Activated CD8-positive, alpha-beta T cell treated with anti-CD3 and anti-CD28 coated beads, Interleukin-2, amount 10 ng/mL, durations not matched to agents 7 days and 5 days (primary cell): ENCODE results near the gene TMEM18. TPM values are rescaled to one million over a fixed set of nuclear protein-coding genes. Genes with fewer than 3 reads are reported as not detected.

Experiments
- ATAC-seq: fragments of 150-1000 bp; cut with Tn5 transposase; one replicate; pipeline ENCODE4 v1.10.0; 2021; ENCODE audit warnings: moderate library complexity
- CTCF ChIA-PET: fragments of 350-600 bp; sonication (Branson Sonifier 250); formaldehyde crosslinking; loops from one replicate; lab custom pipeline; 2021; ENCODE audit warnings: antibody characterized with exemption; lab: Charles Lee
- POLR2A ChIA-PET: fragments of 350-600 bp; sonication (Branson Sonifier 250); formaldehyde crosslinking; loops from one replicate; lab custom pipeline; 2021; ENCODE audit warnings: antibody characterized with exemption; lab: Charles Lee
- DNase-seq: peaks from one replicate; pipeline ENCODE4 v3.0.0-alpha.2; 2020
- H3K27ac Mint-ChIP-seq: one replicate; pipeline ENCODE4 v1.8.0; 2021; ENCODE audit warnings: mild to moderate bottlenecking, mixed read lengths
- H3K27me3 Mint-ChIP-seq: one replicate; pipeline ENCODE4 v1.8.0; 2021; ENCODE audit warnings: low read depth, mixed read lengths
- H3K36me3 Mint-ChIP-seq: one replicate; pipeline ENCODE4 v1.8.0; 2021; ENCODE audit warnings: low read depth, mixed read lengths
- H3K4me1 Mint-ChIP-seq: one replicate; pipeline ENCODE4 v1.8.0; 2021; ENCODE audit warnings: low read depth, mixed read lengths
- H3K4me3 Mint-ChIP-seq: one replicate; pipeline ENCODE4 v1.8.0; 2021; ENCODE audit warnings: mild to moderate bottlenecking, mixed read lengths
- H3K9me3 Mint-ChIP-seq: one replicate; pipeline ENCODE4 v1.8.0; 2022; ENCODE audit warnings: mixed read lengths; ENCODE audit not compliant: insufficient read depth
- total RNA-seq, 2 experiments: library from RNA; stranded (reverse); gene quantifications; one replicate each; pipeline ENCODE4 v1.2.3, GENCODE V29; 2021

The TMEM18 gene
- total RNA-seq, 2 experiments from 2014 or later = 31.1 to 32.0 TPM

DNA sequence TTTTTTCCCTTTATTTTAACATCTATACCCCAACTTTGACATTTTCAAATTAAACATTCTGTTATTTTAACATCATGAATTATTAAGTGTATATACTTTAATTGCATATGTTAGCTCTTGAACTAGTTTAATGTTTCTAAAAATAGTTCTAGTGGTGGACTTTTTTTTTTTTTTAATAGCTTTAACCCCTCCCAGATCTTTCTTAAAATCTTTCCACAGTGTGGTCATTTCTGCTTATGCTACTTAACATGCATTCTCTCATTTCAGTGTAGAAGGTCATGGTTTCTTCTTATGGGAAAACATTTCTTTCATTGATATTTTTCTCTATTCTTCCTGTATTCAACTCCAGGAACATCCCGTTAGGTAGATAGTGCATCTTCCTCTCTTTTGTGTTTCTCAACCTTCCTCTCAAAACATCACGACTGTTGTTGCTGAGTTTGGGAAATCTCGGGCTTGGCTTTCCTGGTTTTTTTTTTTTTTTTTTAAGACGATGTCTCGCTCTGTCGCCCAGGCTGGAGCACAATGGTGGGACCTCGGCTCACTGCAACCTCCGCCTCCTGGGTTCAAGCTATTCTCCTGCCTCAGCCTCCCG lies 849 bp upstream of the TMEM18 start:
- ChIA-PET CTCF (interaction anchor here (1.5 kb wide), 1 partner anchor 9 kb away, joined by 4 read pairs; no protein-coding TSS in a partner anchor), POLR2A (interaction anchor here (1.1 to 1.7 kb wide), 2 partner anchors 12 to 21 kb away, joined by 3 to 5 read pairs; no protein-coding TSS in a partner anchor)
- ATAC-seq (no peak), DNase-seq (no peak)
- H3K36me3 Mint-ChIP-seq = peaks cover 61% of the 10 kb centered on the region
- peaks cover 6% of the 10 kb centered on the region for H3K9me3 Mint-ChIP-seq
- H3K4me1 Mint-ChIP-seq = peaks cover 40% of the 10 kb centered on the region
- H3K27ac Mint-ChIP-seq = peak overlapping the region; percentile 99
- peak overlapping the region; percentile 96 for H3K4me3 Mint-ChIP-seq
- no peaks in the 10 kb centered on the region for H3K27me3 Mint-ChIP-seq

DNA sequence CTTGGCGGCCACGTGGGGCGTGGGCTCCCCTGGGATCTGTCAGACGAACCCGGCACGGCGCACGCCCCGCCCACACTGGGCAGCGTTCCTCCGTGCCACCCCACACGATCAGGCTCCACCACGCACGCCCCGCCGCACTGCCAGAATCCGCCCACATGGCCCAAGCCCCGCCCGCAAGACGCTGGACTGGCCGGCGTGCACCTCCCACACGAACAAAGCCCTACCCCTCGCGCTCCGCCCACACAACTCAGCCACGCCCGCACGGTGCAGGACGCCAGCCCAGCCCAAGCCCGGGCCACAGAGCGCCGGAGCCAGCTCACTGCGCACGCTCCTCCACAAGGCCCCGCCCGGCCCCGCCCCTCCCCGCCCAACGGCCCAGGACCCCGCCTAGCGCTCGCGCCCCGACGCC lies 555 bp downstream of the TMEM18 start:
- CTCF ChIA-PET = interaction anchor here (1.7 kb wide), 1 partner anchor 10 kb away, joined by 4 read pairs; no protein-coding TSS in a partner anchor
- peak; percentile 88 for ATAC-seq
- Mint-ChIP-seq H3K4me3 (peak overlapping the region; percentile 92), H3K9me3 (no peaks in the 10 kb centered on the region), H3K27ac (peak overlapping the region; percentile 88), H3K36me3 (peaks cover 55% of the 10 kb centered on the region), H3K4me1 (peaks cover 42% of the 10 kb centered on the region), H3K27me3 (no peaks in the 10 kb centered on the region)
- peak; percentile 97 for DNase-seq
- POLR2A ChIA-PET = interaction anchor here (0.5 to 1.7 kb wide), 4 partner anchors 10 to 298 kb away, joined by 3 to 5 read pairs (median 4); no protein-coding TSS in a partner anchor

DNA sequence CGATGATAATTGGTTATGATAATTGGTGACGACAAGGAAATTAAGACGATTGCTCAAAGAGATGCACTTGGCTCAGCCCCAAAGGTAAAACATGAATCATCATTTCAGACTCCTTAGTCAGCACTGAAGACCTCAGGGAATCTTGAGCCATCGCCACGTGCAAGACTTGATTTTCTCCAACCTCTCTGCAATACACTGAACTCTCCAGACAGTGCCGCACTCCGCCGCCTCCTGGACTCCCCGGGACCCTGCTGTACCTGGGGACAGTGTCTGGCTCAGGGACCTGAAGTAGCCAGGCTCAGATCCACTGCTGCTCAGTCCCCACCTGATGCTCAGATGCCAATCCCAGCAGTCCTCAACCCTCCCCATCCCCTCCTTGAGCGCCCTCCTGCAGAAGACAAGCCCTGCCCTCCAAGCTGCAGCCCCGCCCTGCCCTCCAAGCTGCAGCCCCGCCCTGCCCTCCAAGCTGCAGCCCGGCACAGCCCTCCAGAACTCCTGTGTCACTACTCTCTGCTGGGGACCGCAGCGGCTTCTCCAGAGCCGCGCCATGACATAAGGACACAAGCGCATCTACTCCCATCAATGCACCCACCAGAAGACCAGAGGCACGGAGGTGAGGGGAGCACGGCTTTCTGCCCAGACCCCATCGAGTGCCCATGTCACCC lies 1.1 kb downstream of the TMEM18 start:
- POLR2A ChIA-PET = interaction anchor here (0.5 to 1.2 kb wide), 2 partner anchors 56 to 298 kb away, joined by 3 to 5 read pairs; no protein-coding TSS in a partner anchor
- no peaks in the 10 kb centered on the region for H3K27me3 Mint-ChIP-seq

DNA sequence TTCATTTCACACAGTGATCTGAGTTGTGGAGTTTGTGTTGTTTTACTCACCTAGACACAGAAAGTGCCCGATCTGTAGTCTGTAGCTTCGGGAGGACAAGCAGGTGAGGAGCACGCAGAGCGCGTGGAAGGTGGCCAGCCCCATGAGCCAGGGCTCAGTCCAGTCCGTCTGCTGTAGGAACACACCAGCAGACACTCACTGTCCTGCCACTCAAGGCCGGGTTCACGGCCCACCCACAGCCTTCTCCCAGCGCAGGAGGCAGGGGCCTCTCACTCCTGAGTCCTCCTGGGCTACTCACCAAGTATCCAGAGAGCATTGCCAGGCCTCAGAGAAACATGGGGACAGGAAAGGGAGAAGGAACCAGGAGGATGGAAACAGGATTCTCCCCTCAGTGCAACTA lies 1.7 kb downstream of the TMEM18 start:
- Mint-ChIP-seq H3K4me3 (peak overlapping the region; percentile 92), H3K9me3 (no peaks in the 10 kb centered on the region), H3K36me3 (peaks cover 55% of the 10 kb centered on the region), H3K4me1 (peaks cover 42% of the 10 kb centered on the region), H3K27me3 (no peaks in the 10 kb centered on the region), H3K27ac (peak overlapping the region; percentile 88)
- no peak for DNase-seq
- no peak for ATAC-seq
- ChIA-PET CTCF (no interaction called here), POLR2A (no interaction called here)

More for the DNA sequence above, 1.1 kb downstream of the TMEM18 start:
- Mint-ChIP-seq H3K36me3 (peaks cover 51% of the 10 kb centered on the region), H3K4me1 (peaks cover 42% of the 10 kb centered on the region), H3K27ac (peak overlapping the region; percentile 88), H3K9me3 (no peaks in the 10 kb centered on the region), H3K4me3 (peak overlapping the region; percentile 92)
- peak; percentile 35 for ATAC-seq
- CTCF ChIA-PET = interaction anchor here (1.7 kb wide), 1 partner anchor 9 kb away, joined by 4 read pairs; no protein-coding TSS in a partner anchor
- DNase-seq = peak; percentile 65

DNA sequence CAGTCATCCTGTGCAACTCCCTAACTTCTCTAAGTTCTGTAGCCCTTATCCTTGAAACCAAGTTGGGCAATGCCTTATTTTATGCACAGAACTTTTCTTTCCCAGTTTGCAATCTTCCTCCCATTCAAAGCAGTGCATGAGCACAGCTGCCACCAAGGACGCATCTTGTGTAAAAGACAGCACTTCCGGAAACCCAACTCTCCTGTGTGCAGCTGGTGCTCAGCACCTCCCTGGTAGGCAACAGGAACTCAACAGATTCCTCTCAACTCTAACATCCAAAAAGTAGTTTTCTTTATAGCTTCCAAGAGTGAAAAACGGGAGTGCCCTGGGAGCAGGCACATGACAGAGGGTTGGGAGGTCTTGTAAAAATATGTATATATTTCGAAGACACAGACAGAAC lies 2.2 kb downstream of the TMEM18 start:
- DNase-seq (no peak), ATAC-seq (no peak)
- H3K4me3 Mint-ChIP-seq = peak overlapping the region; percentile 92
- H3K36me3 Mint-ChIP-seq = peaks cover 58% of the 10 kb centered on the region
- CTCF ChIA-PET = no interaction called here
- no peaks in the 10 kb centered on the region for H3K9me3 Mint-ChIP-seq
- H3K27ac Mint-ChIP-seq = peak overlapping the region; percentile 9
- no peaks in the 10 kb centered on the region for H3K27me3 Mint-ChIP-seq
- POLR2A ChIA-PET = no interaction called here
- peaks cover 42% of the 10 kb centered on the region for H3K4me1 Mint-ChIP-seq

DNA sequence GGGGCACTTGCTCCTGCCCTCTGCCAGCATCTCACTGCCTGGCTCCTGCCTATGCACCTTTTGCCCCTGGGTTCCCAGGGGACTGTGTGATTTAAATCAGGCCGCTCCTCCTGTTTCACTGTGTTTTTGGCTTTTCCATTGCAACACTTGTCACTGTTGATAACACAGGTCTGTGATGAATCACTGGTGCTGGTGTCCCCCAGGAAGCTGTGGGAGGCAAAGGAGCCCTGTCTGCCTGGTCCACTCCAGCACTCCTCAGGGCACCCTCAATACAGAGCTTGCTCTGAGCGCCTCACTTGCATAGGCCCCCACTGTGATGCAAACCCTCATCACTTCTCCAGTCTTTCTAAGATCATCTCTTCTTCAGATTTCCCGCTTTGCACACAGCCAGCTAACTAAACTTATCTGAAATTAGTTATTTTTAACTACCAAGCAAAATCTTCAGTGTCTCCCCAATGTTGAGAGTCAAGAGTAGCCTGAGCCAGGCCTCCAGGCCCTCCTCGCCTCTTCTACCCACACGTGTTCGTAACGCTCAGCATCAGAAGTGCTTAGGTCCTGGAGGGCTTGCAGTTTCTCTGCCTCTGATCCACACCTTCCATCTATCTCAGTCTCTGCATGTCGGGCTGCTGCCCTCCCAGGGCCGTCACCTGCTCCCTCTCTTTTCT lies 2.8 kb downstream of the TMEM18 start:
- CTCF ChIA-PET = no interaction called here
- Mint-ChIP-seq H3K36me3 (peaks cover 61% of the 10 kb centered on the region), H3K4me3 (no peak overlapping the region)

DNA sequence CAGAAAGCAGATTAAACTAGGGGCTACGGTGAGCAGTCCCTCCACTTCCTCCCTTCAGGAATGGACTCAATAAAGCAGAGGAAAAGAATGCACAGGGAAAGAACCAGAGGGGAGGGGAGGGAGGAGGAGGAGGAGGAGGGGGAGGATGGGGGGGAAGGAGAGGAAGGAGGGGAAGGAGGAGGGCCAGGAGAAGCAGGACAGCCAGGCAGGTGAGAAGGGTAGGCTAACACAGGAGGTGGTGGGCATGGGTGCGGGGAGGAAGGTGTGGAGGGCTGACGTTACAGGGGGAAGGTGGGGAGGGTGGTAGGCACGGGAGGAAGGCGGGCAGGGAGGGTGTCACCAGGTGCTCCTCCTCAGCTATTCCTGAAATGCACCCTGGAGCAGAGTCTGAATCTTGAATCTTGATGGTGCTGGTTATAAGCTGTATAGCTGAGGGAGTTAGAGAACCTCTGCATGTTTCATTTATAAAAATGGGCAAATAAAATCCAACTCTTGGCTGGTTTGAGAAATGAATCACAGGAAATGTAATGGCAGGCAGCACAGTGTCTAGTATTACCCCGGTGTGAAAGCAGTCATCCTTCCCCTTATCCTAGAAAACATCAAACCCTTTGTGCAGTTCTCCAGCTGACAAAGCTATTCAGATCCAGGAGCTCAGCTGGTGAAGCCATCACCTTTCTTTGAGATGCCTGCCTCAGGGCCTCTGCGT lies 3.4 kb downstream of the TMEM18 start:
- ATAC-seq (no peak), DNase-seq (peak; percentile 16)
- Mint-ChIP-seq H3K27ac (no peak overlapping the region), H3K36me3 (peaks cover 62% of the 10 kb centered on the region), H3K27me3 (no peaks in the 10 kb centered on the region), H3K9me3 (no peaks in the 10 kb centered on the region), H3K4me3 (no peak overlapping the region), H3K4me1 (peaks cover 38% of the 10 kb centered on the region)
- CTCF ChIA-PET = no interaction called here
- POLR2A ChIA-PET = interaction anchor here (0.9 kb wide), 1 partner anchor 408 kb away, joined by 3 read pairs; no protein-coding TSS in a partner anchor

More for the DNA sequence above, 2.8 kb downstream of the TMEM18 start:
- no peak overlapping the region for H3K27ac Mint-ChIP-seq
- POLR2A ChIA-PET = no interaction called here
- no peaks in the 10 kb centered on the region for H3K27me3 Mint-ChIP-seq
- DNase-seq = no peak
- H3K4me1 Mint-ChIP-seq = peaks cover 42% of the 10 kb centered on the region
- H3K9me3 Mint-ChIP-seq = no peaks in the 10 kb centered on the region
- ATAC-seq = no peak

DNA sequence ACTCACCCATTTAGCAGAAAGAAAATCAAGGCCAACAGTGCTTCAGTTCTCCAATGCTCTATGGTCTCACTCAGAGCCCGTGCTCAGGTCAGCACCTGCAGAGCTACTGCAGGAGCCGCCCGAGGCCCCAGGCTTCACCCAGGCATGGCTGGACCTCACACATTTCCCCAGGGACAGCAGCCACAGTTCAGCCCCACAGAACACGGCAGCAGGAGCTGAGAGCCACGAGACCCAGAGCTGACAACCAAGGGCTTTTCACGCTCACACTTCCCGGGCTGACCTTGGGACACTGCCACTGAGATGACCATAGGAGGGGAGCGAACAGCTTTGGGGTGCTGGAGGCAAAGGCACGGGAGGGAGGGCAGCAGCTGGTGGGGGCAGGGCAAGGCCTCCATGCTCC lies 4.2 kb downstream of the TMEM18 start:
- Mint-ChIP-seq H3K9me3 (peaks cover 1% of the 10 kb centered on the region), H3K27ac (no peak overlapping the region), H3K4me1 (peaks cover 35% of the 10 kb centered on the region), H3K4me3 (no peak overlapping the region), H3K27me3 (no peaks in the 10 kb centered on the region), H3K36me3 (peaks cover 68% of the 10 kb centered on the region)
- ChIA-PET CTCF (no interaction called here), POLR2A (interaction anchor here (0.9 kb wide), 1 partner anchor 407 kb away, joined by 3 read pairs; no protein-coding TSS in a partner anchor)
- DNase-seq (no peak), ATAC-seq (no peak)

DNA sequence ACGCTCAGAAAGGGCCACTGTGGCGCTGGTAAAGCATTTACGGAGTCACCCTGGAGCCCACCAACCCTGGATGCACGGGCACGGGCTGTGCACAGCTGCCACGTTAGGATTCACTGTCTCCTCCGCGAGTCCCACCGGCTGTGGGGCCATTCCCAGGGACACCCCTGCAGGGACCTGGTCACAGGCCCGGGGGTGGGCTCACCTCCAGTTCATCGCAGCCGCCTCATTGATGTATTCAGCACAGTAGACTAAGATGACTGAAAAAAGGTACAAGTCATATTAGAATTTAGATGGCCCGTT lies 4.7 kb downstream of the TMEM18 start:
- H3K27ac Mint-ChIP-seq = no peak overlapping the region
- H3K27me3 Mint-ChIP-seq = no peaks in the 10 kb centered on the region
- H3K9me3 Mint-ChIP-seq = peaks cover 6% of the 10 kb centered on the region
- CTCF ChIA-PET = no interaction called here
- peaks cover 73% of the 10 kb centered on the region for H3K36me3 Mint-ChIP-seq
- ATAC-seq (no peak), DNase-seq (no peak)
- POLR2A ChIA-PET = interaction anchor here (0.9 kb wide), 1 partner anchor 407 kb away, joined by 3 read pairs; no protein-coding TSS in a partner anchor
- H3K4me3 Mint-ChIP-seq = no peak overlapping the region
- peaks cover 39% of the 10 kb centered on the region for H3K4me1 Mint-ChIP-seq

DNA sequence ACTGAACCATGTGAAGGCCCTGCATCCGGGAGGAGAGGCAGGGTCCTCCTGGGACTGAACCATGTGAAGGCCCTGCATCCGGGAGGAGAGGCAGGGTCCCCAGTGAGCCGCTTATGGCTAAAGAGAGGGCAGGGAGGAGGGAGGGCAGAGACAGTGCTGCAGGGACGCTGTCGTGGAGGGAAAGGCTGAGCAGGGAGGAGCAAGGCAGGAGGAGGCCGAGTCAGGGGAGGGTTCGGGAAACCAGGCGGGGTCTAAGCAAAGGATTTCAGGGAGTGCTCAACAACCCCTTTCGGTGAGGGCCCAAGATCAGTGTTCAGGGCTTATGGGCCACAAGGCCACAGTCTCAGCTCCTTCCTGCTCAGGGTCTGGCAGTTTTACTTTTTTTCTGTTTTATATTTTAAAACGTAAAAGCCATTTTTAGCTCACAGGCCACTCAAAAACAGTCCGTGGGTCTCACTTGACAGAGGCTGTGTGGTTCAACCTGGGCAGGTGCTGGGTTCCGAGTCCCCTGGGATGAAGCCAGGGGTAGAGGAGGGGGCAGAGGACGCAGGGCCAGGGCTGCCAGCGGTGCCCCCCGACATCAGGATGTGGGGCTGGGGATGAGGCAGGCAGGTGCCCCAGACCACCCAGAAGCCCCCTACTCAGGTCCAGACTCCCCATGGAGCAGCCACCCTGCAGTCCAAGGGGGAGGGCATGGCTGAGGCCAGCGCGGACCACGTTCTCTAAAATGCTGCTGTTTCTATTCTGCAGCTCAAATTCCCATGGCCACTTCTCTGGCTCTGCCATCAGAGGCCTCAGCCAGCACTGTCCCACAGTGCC lies 5.2 kb downstream of the TMEM18 start:
- H3K4me1 Mint-ChIP-seq = peaks cover 39% of the 10 kb centered on the region
- no peaks in the 10 kb centered on the region for H3K27me3 Mint-ChIP-seq
- peaks cover 74% of the 10 kb centered on the region for H3K36me3 Mint-ChIP-seq
- ATAC-seq = no peak
- no peak overlapping the region for H3K27ac Mint-ChIP-seq
- DNase-seq = no peak
- POLR2A ChIA-PET = no interaction called here
- no peak overlapping the region for H3K4me3 Mint-ChIP-seq
- CTCF ChIA-PET = no interaction called here
- H3K9me3 Mint-ChIP-seq = peaks cover 7% of the 10 kb centered on the region

DNA sequence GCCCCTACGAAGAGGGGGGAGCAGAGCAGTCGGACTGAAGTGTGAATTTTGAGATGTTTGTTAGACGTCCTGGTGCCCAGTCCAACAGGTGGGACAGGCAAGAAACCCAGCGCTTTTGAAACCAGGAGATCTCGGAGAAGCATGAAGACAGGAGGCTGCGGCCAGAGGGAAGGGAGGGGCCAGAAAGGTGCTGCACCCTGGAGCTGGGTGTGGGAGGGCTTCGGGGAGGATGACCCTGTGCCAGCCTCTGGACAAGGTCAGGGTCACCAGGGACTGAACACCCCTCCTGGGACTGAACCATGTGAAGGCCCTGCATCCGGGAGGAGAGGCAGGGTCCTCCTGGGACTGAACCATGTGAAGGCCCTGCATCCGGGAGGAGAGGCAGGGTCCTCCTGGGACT lies 6.1 kb downstream of the TMEM18 start:
- DNase-seq = no peak
- Mint-ChIP-seq H3K9me3 (peaks cover 9% of the 10 kb centered on the region), H3K27me3 (no peaks in the 10 kb centered on the region), H3K4me1 (peaks cover 33% of the 10 kb centered on the region), H3K4me3 (no peak overlapping the region), H3K36me3 (peaks cover 75% of the 10 kb centered on the region), H3K27ac (no peak overlapping the region)
- ChIA-PET CTCF (no interaction called here), POLR2A (no interaction called here)
- no peak for ATAC-seq
